Osteoblast (primary cell): ENCODE data around the gene LRMDA. TPM values are rescaled to one million over a fixed set of nuclear protein-coding genes. Genes with fewer than 3 reads are reported as not detected.

Source experiments
- DNase-seq: peaks from one replicate; pipeline ENCODE4 v3.0.0; 2011; ENCODE audit warnings: low spot score, mixed read lengths; ENCODE audit not compliant: insufficient read length; ENCODE audit errors: missing footprints
- H2AFZ ChIP-seq: 2 replicates; pipeline ENCODE4 v1.6.0; 2011; ENCODE audit warnings: mild to moderate bottlenecking, low read length
- H3K27ac ChIP-seq: 2 replicates; pipeline ENCODE4 v1.5.1; 2011; ENCODE audit warnings: mild to moderate bottlenecking, low read depth, low read length, moderate library complexity
- H3K27me3 ChIP-seq: 2 replicates; pipeline ENCODE4 v1.6.0; 2012; ENCODE audit warnings: mild to moderate bottlenecking, control low read depth, inconsistent platforms, low read length, moderate library complexity; ENCODE audit not compliant: insufficient read depth
- H3K36me3 ChIP-seq: 2 replicates; pipeline ENCODE4 v1.5.1; 2011; ENCODE audit warnings: mild to moderate bottlenecking, low read length, control low read depth, moderate library complexity; ENCODE audit not compliant: insufficient read depth
- H3K4me1 ChIP-seq: 2 replicates; pipeline ENCODE4 v1.5.1; 2011; ENCODE audit warnings: mild to moderate bottlenecking, low read length, control low read depth, moderate library complexity; ENCODE audit not compliant: insufficient read depth
- H3K4me2 ChIP-seq: 2 replicates; pipeline ENCODE4 v1.6.0; 2011; ENCODE audit warnings: mild to moderate bottlenecking, low read length; ENCODE audit not compliant: insufficient read depth
- H3K4me3 ChIP-seq: fragments of 200-600 bp; sonication (generic); 3 replicates; pipeline ENCODE4 v1.5.1; 2012; ENCODE audit warnings: mild to moderate bottlenecking, low read length, inconsistent platforms; ENCODE audit not compliant: insufficient read depth
- H3K79me2 ChIP-seq: 2 replicates; pipeline ENCODE4 v1.6.0; 2012; ENCODE audit warnings: mild to moderate bottlenecking, low read length, control low read depth, inconsistent platforms; ENCODE audit not compliant: insufficient read depth
- H3K9me3 ChIP-seq: 2 replicates; pipeline ENCODE4 v1.5.1; 2011; ENCODE audit warnings: low read depth, low read length, control low read depth
- H4K20me1 ChIP-seq: 2 replicates; pipeline ENCODE4 v1.6.0; 2012; ENCODE audit warnings: mild to moderate bottlenecking, low read length, control low read depth; ENCODE audit not compliant: insufficient read depth
- CTCF ChIP-seq: IDR thresholded peaks from 2 replicates; pipeline ENCODE4 v1.5.1; 2011; ENCODE audit warnings: mild to moderate bottlenecking, low read depth, low read length, moderate library complexity; ENCODE audit errors: extremely low read depth
- total RNA-seq: library from RNA; depleted of rRNA; stranded (reverse); fragments of >200 nt; gene quantifications from 2 replicates; pipeline ENCODE4 v1.2.3, GENCODE V29; 2012

LRMDA gene
- total RNA-seq, 1 donor = 18.5 TPM

GRCh38 chr10:75400163-75400770, 31.2 kb upstream of the LRMDA start:
- Histone ChIP-seq H3K4me1 (peaks cover 14% of the 10 kb centered on the region), H3K4me3 (peak overlapping the region; percentile 100), H3K4me2 (peak overlapping the region; percentile 98), H3K79me2 (peaks cover 43% of the 10 kb centered on the region), H2AFZ (peak overlapping the region; percentile 69), H4K20me1 (peaks cover 17% of the 10 kb centered on the region), H3K36me3 (peaks cover 3% of the 10 kb centered on the region), H3K27ac (peak overlapping the region; percentile 65), H3K27me3 (no peaks in the 10 kb centered on the region), H3K9me3 (no peaks in the 10 kb centered on the region)
- TF ChIP-seq CTCF = no peak
- DNase-seq = peak; percentile 96

- no peak for TF ChIP-seq CTCF
- Histone ChIP-seq H3K9me3 (no peaks in the 10 kb centered on the region), H3K27me3 (no peaks in the 10 kb centered on the region), H3K4me2 (peak overlapping the region; percentile 98), H4K20me1 (peaks cover 17% of the 10 kb centered on the region), H3K27ac (peak overlapping the region; percentile 93), H2AFZ (peak overlapping the region; percentile 98), H3K4me1 (peaks cover 14% of the 10 kb centered on the region), H3K36me3 (peaks cover 3% of the 10 kb centered on the region), H3K4me3 (peak overlapping the region; percentile 100), H3K79me2 (peaks cover 43% of the 10 kb centered on the region)
- peak; percentile 94 for DNase-seq
Measured at GRCh38 chr10:75400771-75401568, 30.5 kb upstream of the LRMDA start.

GRCh38 chr10:75401569-75402485, 29.6 kb upstream of the LRMDA start, which contains the start of gene ZNF503:
TSS of gene ZNF503 (minus strand) at chr10:75401764. CDS start at chr10:75401419, 345 bp downstream.
- peak within 1 kb of the TSS; percentile 93 for H3K27ac ChIP-seq
- peaks cover 3% of the 10 kb centered on the region for H3K36me3 ChIP-seq
- DNase-seq = peak; percentile 100
- no peaks in the 10 kb centered on the region for H3K27me3 ChIP-seq
- peak within 1 kb of the TSS; percentile 98 for H2AFZ ChIP-seq
- H4K20me1 ChIP-seq = peaks cover 17% of the 10 kb centered on the region
- peaks cover 14% of the 10 kb centered on the region for H3K4me1 ChIP-seq
- peak within 1 kb of the TSS; percentile 98 for H3K4me2 ChIP-seq
- peak within 1 kb of the TSS; percentile 100 for H3K4me3 ChIP-seq
- peaks cover 38% of the 10 kb centered on the region for H3K79me2 ChIP-seq
- no peaks in the 10 kb centered on the region for H3K9me3 ChIP-seq
- peak; percentile 3 for TF ChIP-seq CTCF
